GM12878 (cell line): ENCODE measurements around the gene NTN1. TPM values are rescaled to one million over a fixed set of nuclear protein-coding genes. Genes with fewer than 3 reads are reported as not detected.

Source experiments
- ATAC-seq: fragments of 200-7000 bp; cut with Tn5 transposase; 3 replicates; pipeline ENCODE4 v1.9.1; 2020; ENCODE audit warnings: mild to moderate bottlenecking, moderate library complexity
- BruUV-seq: library from RNA; stranded (reverse); fragments of 400-500 nt; replicated peaks from 2 replicates; lab custom pipeline; 2021; lab: Mats Ljungman, UMichigan
- CTCF ChIA-PET: fragments of 300-600 bp; sonication (Branson Sonifier 250); formaldehyde crosslinking; extraction: SDS; loops from one replicate; lab custom pipeline; 2021; ENCODE audit warnings: inconsistent platforms; lab: Yijun Ruan, JAX
- POLR2A ChIA-PET: fragments of 350-600 bp; formaldehyde crosslinking; extraction: SDS; loops from one replicate; lab custom pipeline; 2021; ENCODE audit warnings: inconsistent platforms; lab: Charles Lee
- RAD21 ChIA-PET: fragments of 300-600 bp; sonication (Branson Sonifier 250); formaldehyde crosslinking; loops from one replicate; lab custom pipeline; 2023; ENCODE audit warnings: antibody characterized with exemption; ENCODE audit not compliant: unreplicated experiment; lab: Charles Lee
- SMC1A ChIA-PET: fragments of 300-600 bp; sonication (Branson Sonifier 250); formaldehyde crosslinking; loops from one replicate; lab custom pipeline; 2023; ENCODE audit not compliant: unreplicated experiment, uncharacterized antibody; lab: Charles Lee
- DNase-seq: peaks from one replicate; pipeline ENCODE4 v3.0.0-alpha.2; 2011; ENCODE audit warnings: low read depth, low spot score
- FAIRE-seq: peaks from 3 replicates; lab custom pipeline; 2011; peaks lifted over from hg19 to GRCh38; lab: Jason Lieb, UNC
- H2AFZ ChIP-seq: 2 replicates; pipeline ENCODE4 v1.6.0; 2011; ENCODE audit warnings: low read depth, low read length, control low read depth; ENCODE audit not compliant: control insufficient read depth
- H3K27ac ChIP-seq: 2 replicates; pipeline ENCODE4 v1.5.1; 2011; ENCODE audit warnings: control low read depth; ENCODE audit not compliant: control insufficient read depth, insufficient read depth
- H3K27me3 ChIP-seq, 2 experiments: replicated peaks in 1 of 2; 2 replicates each; pipeline versions ENCODE4 v1.6.0 to v1.6.1; 2011; ENCODE audit warnings: low read length in 1 of 2; ENCODE audit not compliant: control insufficient read depth in 2 of 2, insufficient read depth in 2 of 2
- H3K36me3 ChIP-seq, 2 experiments: 2 replicates each; pipeline ENCODE4 v1.5.1; 2011; ENCODE audit warnings: low read length in 1 of 2; ENCODE audit not compliant: control insufficient read depth in 2 of 2, insufficient read depth in 2 of 2
- H3K4me1 ChIP-seq: 2 replicates; pipeline ENCODE4 v1.6.1; 2011; ENCODE audit warnings: mild to moderate bottlenecking, low read length, moderate library complexity, mixed read lengths; ENCODE audit not compliant: control insufficient read depth, insufficient read depth
- H3K4me2 ChIP-seq: 2 replicates; pipeline ENCODE4 v1.6.0; 2011; ENCODE audit warnings: control low read depth; ENCODE audit not compliant: control insufficient read depth, insufficient read depth
- H3K4me3 ChIP-seq: fragments of 200-600 bp; sonication (generic); 2 replicates; pipeline ENCODE4 v1.5.1; 2016
- H3K79me2 ChIP-seq: 2 replicates; pipeline ENCODE4 v1.6.0; 2011; ENCODE audit warnings: low read length; ENCODE audit not compliant: control insufficient read depth, insufficient read depth
- H3K9ac ChIP-seq: 2 replicates; pipeline ENCODE4 v1.8.0; 2011; ENCODE audit warnings: low read length, control low read depth, mixed read lengths; ENCODE audit not compliant: control insufficient read depth, insufficient read depth
- H3K9me3 ChIP-seq: replicated peaks from 3 replicates; pipeline ENCODE4 v1.5.1; 2011; ENCODE audit warnings: mild to moderate bottlenecking, low read length; ENCODE audit not compliant: control insufficient read depth, insufficient read depth
- H4K20me1 ChIP-seq: 2 replicates; pipeline ENCODE4 v1.6.0; 2011; ENCODE audit not compliant: control insufficient read depth, insufficient read depth
- BCL3 ChIP-seq: IDR thresholded peaks from 2 replicates; pipeline ENCODE4 v1.6.1; 2011; ENCODE audit warnings: borderline replicate concordance, low read depth, mild to moderate bottlenecking, moderate library complexity, low read length; ENCODE audit not compliant: insufficient read depth, poor library complexity, severe bottlenecking
- HSF1 ChIP-seq: fragments of 150-350 bp; IDR thresholded peaks from 2 replicates; pipeline ENCODE4 v1.6.1; 2014; ENCODE audit warnings: mild to moderate bottlenecking, low read depth, low read length
- MYC ChIP-seq: IDR thresholded peaks from 2 replicates; pipeline ENCODE4 v1.6.1; 2011; ENCODE audit warnings: mild to moderate bottlenecking, low read length, moderate library complexity, inconsistent platforms; ENCODE audit not compliant: insufficient read depth, insufficient replicate concordance, insufficient read length, severe bottlenecking
- WGBS: methylation state at CpG from one replicate; pipeline ENCODE4 v1.1.6; 2016; ENCODE audit warnings: low lambda C conversion rate; ENCODE audit not compliant: insufficient replicate concordance, insufficient coverage; ENCODE audit errors: missing lambda C conversion rate; 5-methylcytosine and 5-hydroxymethylcytosine counted together
- in situ Hi-C: fragments of 300-500 bp; cut with MboI; formaldehyde crosslinking; loops from 9 replicates; pipeline ENCODE4 v1.14.3; 2018; ENCODE audit warnings: mixed read lengths
- intact Hi-C: fragments of 100-400 bp; cut with micrococcal nuclease; formaldehyde crosslinking; loops from one replicate; pipeline ENCODE4 v1.14.2; 2022; ENCODE audit not compliant: unreplicated experiment
- polyA plus RNA-seq, 11 experiments: library from polyadenylated mRNA; depleted of rRNA in 4 of 11; unstranded in 6 of 11; stranded (reverse) in 5 of 11; fragments of >200 nt; fragmentation: Nextera tagmentation in 4 of 11; fragmentation: Illumina TruSeq in 1 of 11; extraction: Ambion mirVana in 4 of 11; extraction: Trizol in 1 of 11; gene quantifications; 1 replicate in 1 of 11; 2 replicates in 10 of 11; pipeline versions ENCODE4 v1.2.1 to v1.2.3, GENCODE V29; 2011 to 2016; ENCODE audit warnings: inconsistent platforms in 2 of 11, missing spikeins in 2 of 11, low read depth in 1 of 11
- total RNA-seq, 4 experiments: library from RNA; depleted of rRNA in 3 of 4; stranded (reverse); fragments of >200 nt in 3 of 4; fragmentation: Illumina TruSeq in 1 of 4; extraction: Trizol in 1 of 4; gene quantifications; 2 replicates each; pipeline versions ENCODE4 v1.2.1 to v1.2.3, GENCODE V29; 2013 to 2021

NTN1 gene
- total and polyA plus RNA-seq, 10 of the 15 experiments (the other 5 are each of a cell fraction or from before 2014, with no cell fraction given): 0.02 to 0.89 (median 0.35) TPM

- FAIRE-seq (no peak), DNase-seq (no peak), ATAC-seq (no peak)
- in situ Hi-C loops: no loop called here
- no peak overlapping the region for H2AFZ ChIP-seq
- H3K9me3 ChIP-seq: no peaks in the 10 kb centered on the region
- no peaks in the 10 kb centered on the region for H4K20me1 ChIP-seq
- no TSS peak for BruUV-seq
- no peak overlapping the region for H3K9ac ChIP-seq
- intact Hi-C loops: no loop called here
- POLR2A ChIA-PET: no interaction called here
- 47% methylated on average over 13 of the region's 13 CpGs for WGBS
- H3K79me2 ChIP-seq: no peaks in the 10 kb centered on the region
- H3K4me2 ChIP-seq: no peak overlapping the region
- H3K27ac ChIP-seq: no peak overlapping the region
- no peak for TF ChIP-seq HSF1
- no peak for TF ChIP-seq BCL3
- TF ChIP-seq MYC: no peak
- RAD21 ChIA-PET: no interaction called here
- SMC1A ChIA-PET: no interaction called here
- CTCF ChIA-PET: no interaction called here
- no peak overlapping the region for H3K4me3 ChIP-seq
- peaks cover 0 to 3% of the 10 kb centered on the region in 2 experiments; a peak in 3 of 4 replicates for H3K27me3 ChIP-seq
- H3K36me3 ChIP-seq: no peaks in the 10 kb centered on the region
- no peaks in the 10 kb centered on the region for H3K4me1 ChIP-seq
Observed at GRCh38 chr17:9140550-9141424, 119.5 kb downstream of the NTN1 start.
